Activated CD8-positive, alpha-beta memory T cell treated with anti-CD3 and anti-CD28 coated beads for 1 hour (primary cell): ENCODE measurements around the gene SLC25A41.
A peak's percentile ranks its signal among the peaks of the same experiment; 100 is the strongest.
"Not testable (repeated sequence)": the region's sequence is repeated elsewhere in the genome, so short reads cannot be mapped to it uniquely, and the experiment has no call there.

Source experiments
- DNase-seq, 2 donors: peaks; one replicate each; pipeline ENCODE4 v3.0.0-alpha.2; 2020; ENCODE audit warnings: low read depth in 1 of 2; ENCODE audit errors: extremely low read depth in 1 of 2

Gene SLC25A41

DNA sequence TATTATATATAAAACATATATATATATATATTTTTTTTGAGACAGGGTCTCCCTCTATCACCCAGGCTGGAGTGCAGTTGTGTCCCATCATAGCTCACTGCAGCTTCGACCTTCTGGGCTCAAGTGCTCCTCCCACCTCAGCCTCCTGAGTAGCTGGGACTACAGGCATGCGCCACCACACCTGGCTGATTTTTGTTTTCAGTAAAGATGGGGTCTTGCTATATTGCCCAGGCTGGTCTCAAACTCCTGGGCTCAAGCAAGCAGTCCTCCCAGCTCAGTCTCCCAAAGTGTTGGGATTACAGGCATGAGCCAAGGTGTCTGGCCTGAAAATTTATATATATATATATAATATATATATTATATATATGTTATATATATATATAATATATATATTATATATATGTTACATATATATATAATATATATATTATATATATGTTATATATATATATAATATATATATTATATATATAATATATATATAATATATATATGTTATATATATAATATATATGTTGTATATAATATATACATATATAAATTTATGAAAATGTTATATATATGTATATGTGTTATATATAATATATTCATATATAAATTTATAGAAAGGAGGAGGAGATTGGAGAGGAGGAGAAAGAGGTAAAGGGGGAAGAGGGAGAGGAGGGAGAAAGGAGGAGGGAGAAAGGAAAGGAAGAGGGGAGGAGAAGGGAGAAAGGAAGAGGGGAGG lies 4.7 kb downstream of the SLC25A41 start:
- DNase-seq: not testable (repeated sequence)

GRCh38 chr19:6427131-6427530 lies 6.4 kb downstream of the SLC25A41 start:
- no peak for DNase-seq

- DNase-seq: no peak
These were observed 7.6 kb downstream of the SLC25A41 start for GRCh38 chr19:6425732-6426620.

DNA sequence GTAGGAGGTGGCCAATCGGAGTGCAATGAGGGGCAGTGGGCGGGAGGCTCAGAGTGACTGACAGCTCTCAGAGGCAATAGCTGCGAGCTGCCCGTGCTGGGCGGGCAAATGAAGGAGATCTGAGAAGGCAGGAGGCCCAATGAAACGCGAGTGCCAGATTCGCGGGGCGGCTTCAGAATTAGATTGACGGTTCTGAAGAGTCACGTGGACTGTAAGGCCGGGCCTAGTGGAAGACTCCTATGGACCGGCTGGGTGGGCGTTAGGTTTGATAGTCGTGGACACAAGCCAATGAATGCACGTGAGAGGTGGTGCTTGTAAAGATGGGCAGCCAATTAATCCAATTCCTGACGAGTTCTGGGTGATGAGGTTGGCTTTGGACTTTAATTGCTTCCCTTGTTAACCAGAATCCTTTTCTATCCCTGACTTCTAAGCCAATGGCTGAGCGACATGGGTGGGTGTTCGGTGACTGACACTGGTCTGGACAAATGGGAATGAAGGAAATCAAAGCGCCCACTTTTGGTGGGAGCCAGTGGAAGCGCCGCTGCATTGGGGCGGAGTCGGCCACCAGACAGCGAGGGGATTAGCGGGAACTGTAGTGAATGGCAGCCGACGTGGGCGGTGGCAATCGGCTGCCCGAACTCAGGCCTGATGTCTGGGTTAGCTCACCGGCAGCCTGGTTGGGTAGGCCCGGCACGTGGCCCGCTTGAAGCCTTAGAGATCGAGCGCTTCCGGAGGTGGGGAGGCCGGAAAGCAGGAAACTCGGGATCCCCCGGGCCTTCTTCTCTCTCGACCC lies 8.4 kb downstream of the SLC25A41 start:
- peak; percentile 96 to 100 for DNase-seq

GRCh38 chr19:6424195-6424938 lies 9.2 kb downstream of the SLC25A41 start, which contains the start of gene KHSRP:
TSS of gene KHSRP (minus strand) at chr19:6424811. CDS start at chr19:6424701, 110 bp downstream.
- DNase-seq: no peak

GRCh38 chr19:6423499-6424194 lies 9.9 kb downstream of the SLC25A41 start:
- DNase-seq: no peak

DNA sequence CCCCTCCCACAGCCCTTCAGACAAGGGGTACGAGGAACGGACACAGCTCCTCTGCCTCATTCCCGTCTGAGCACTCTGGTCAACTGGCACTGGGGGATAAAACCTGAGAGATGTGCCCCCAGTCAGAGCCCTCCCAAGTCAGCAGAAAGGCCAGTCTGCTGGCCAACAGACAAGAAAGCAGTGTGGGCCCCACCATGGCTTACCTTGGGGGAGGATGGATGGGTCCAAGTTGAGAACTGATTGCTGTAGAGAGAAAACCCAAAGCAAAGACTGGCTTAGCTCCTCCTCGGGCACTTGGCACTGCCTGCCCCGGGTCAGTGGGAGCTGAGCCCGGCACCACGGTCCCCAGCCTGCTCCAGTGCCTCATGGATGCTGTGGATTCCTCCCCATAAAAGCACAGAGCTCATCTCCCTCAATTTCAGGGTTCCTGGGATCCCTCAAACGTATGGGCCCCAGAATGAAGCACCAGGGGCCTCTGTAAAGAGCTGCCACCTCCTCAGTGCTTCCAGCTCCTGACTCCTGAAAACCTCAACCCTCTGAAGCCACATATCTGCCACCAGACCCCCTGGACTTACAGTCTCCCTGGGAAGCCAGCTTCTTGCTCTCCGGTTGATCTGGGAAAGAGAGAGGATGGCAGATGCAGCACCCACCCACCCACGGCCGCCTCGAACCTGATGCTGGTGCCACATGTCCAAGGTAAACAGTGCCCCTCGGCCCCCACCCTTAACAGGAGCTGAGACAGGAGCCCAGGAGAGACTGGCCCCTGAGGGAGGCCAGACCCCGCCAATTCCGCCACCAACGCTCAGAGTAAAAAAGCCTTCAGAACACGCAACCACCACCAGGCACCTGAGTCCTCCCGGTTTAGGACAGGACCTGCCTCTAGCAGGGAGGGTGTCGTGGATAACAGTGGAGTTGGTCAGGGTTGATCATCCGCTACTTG lies 12.2 kb downstream of the SLC25A41 start:
- DNase-seq: no peak

DNA sequence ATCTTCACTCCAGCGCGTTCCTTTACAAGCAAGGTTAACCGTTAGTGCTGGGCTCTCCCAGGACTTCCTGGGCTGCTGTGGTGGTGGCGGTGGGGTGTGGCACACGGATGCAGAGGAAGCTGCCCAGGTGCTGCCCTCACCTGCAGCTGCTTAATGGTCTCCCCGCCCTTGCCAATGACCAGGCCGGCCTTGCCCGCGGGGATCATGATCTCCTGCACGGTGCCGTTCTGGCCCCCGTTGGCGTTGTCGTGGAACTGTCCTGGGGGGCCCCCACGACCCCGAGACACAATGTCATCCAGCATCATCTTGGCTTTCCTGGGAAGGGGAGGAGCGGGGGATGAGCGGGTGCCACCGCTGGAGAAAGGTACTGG lies 15.0 kb downstream of the SLC25A41 start:
- no peak for DNase-seq

GRCh38 chr19:6417713-6418561 lies 15.6 kb downstream of the SLC25A41 start:
- DNase-seq: no peak

GRCh38 chr19:6416658-6417405 lies 16.7 kb downstream of the SLC25A41 start:
- DNase-seq: no peak

- DNase-seq: no peak
These were observed 17.9 kb downstream of the SLC25A41 start for GRCh38 chr19:6415591-6416190.

DNA sequence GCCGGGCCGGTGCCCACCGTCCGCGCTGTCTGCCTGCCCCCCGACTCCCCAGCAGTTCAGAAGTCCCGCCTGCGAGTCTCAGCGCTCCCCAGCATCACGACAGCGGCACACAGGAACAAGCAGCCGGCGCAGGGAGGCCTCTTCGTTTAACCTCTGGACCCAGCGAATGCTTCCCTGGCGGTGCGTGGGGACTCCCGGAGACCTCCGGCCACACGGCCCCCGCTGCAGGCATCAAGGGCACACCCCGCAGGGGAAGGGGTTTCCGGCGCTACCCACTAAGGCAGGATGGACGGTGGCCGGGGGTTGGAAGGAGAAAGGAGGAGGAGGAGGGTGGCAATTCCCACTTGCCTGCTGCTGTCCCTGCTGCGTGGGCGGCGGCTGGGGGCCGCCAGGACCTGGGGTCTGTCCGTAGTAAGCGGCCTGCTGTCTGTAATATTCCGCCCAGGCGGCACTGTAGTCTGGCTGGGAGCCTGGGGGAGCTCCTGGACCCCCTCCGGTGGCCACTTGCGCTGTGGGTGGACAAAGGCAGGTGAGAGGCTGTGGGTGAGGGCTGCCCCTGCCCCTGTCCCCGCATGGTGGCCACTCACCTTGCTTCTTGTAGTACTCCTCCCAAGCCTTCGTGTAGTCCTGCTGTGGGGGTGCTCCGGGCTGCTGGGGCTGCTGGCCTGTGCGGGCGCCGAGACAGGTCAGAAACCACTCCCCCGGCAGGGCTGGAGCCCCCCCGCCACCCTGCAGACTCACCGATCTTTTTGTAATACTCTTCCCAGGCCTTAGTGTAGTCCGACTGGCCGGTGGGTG lies 18.6 kb downstream of the SLC25A41 start:
- no peak for DNase-seq

- no peak for DNase-seq
These were observed 19.6 kb downstream of the SLC25A41 start for GRCh38 chr19:6413721-6414643.

DNA sequence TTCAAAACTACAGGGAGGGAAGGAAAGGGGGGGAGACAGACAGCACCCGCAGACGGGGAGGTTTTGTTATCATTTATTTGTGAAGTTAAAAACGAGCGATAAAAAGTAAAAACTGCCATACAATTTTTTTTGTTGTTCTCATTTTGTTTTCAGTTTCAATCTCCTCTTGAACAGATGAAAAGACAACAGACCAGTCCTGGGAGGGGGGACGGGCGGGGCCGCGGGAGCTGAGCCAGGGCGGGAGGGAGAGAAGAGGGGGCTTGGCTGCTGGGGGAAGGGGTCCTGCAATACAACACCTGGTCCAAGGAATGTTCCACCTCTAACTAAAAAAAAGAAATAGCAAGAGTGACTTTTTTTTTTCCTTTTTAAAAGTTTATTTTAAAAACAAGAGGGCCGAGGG lies 20.3 kb downstream of the SLC25A41 start:
- DNase-seq: no peak
